Measurements from ENCODE around the gene MYO9A. TPM values are rescaled to one million over a fixed set of nuclear protein-coding genes. Genes with fewer than 3 reads are reported as not detected.

MYO9A gene
- polyA plus RNA-seq (2011; rRNA removed) (14.3 and 15.2 TPM in 2 replicates), polyA minus RNA-seq (2011; rRNA and poly(A)+ RNA removed) (61.5 and 62.7 TPM in 2 replicates)

- no peaks in the 10 kb centered on the region for H3K27me3 ChIP-seq (ENCODE audit: control insufficient read depth, insufficient read depth, low read length)
- peak within 1 kb of the TSS; percentile 99 for H3K27ac ChIP-seq (ENCODE audit: low read depth, low read length)
- CTCF ChIA-PET, result interaction anchor here (1.0 kb wide), 1 partner anchor 109 kb away, joined by 3 read pairs; no protein-coding TSS in a partner anchor
- peak; percentile 96 for DNase-seq (ENCODE audit: low read depth, low spot score)
- H3K9me3 ChIP-seq (ENCODE audit: control insufficient read depth, insufficient read depth, low read length), result no peaks in the 10 kb centered on the region
- TF ChIP-seq CTCF (IDR thresholded peaks at IDR 0.05; ENCODE audit: low read depth, low read length), result no peak
- POLR2A ChIA-PET, result interaction anchor here (0.6 to 1.3 kb wide), 8 partner anchors 9 to 208 kb away, joined by 3 to 6 read pairs (median 3); no protein-coding TSS in a partner anchor
- peak within 1 kb of the TSS; percentile 98 for H3K4me3 ChIP-seq (ENCODE audit: low read depth, low read length)
Measured at GRCh38 chr15:72118017-72118978, at the start of gene MYO9A, which contains the start of gene SENP8. MYO9A (minus strand) TSS chr15:72118150; CDS start chr15:72046563, 71,587 bp downstream. SENP8 (plus strand) TSS chr15:72118403; CDS start chr15:72139624, 21,221 bp downstream.

- DNase-seq (ENCODE audit: low read depth, low spot score), result no peak
- Histone ChIP-seq H3K27me3 (ENCODE audit: control insufficient read depth, insufficient read depth, low read length) (peaks cover 42% of the 10 kb centered on the region), H3K4me3 (ENCODE audit: low read depth, low read length) (no peak overlapping the region), H3K9me3 (ENCODE audit: control insufficient read depth, insufficient read depth, low read length) (no peaks in the 10 kb centered on the region; the same call in 1 of the 2 replicates), H3K27ac (ENCODE audit: low read depth, low read length) (no peak overlapping the region)
- CTCF ChIA-PET, result no interaction called here
- TF ChIP-seq CTCF (IDR thresholded peaks at IDR 0.05; ENCODE audit: low read depth, low read length), result no peak
- POLR2A ChIA-PET, result no interaction called here
Measured at GRCh38 chr15:72167445-72167844, 49.5 kb upstream of the MYO9A start.

GRCh38 chr15:72166716-72167417 is 48.9 kb upstream of the MYO9A start:
- Histone ChIP-seq H3K9me3 (ENCODE audit: control insufficient read depth, insufficient read depth, low read length) (no peaks in the 10 kb centered on the region; the same call in 1 of the 2 replicates), H3K27ac (ENCODE audit: low read depth, low read length) (no peak overlapping the region), H3K27me3 (ENCODE audit: control insufficient read depth, insufficient read depth, low read length) (peaks cover 42% of the 10 kb centered on the region), H3K4me3 (ENCODE audit: low read depth, low read length) (no peak overlapping the region)
- CTCF ChIA-PET, result no interaction called here
- POLR2A ChIA-PET, result no interaction called here
- no peak for TF ChIP-seq CTCF (IDR thresholded peaks at IDR 0.05; ENCODE audit: low read depth, low read length)
- no peak for DNase-seq (ENCODE audit: low read depth, low spot score)

- CTCF ChIA-PET, result no interaction called here
- TF ChIP-seq CTCF (IDR thresholded peaks at IDR 0.05; ENCODE audit: low read depth, low read length), result no peak
- DNase-seq (ENCODE audit: low read depth, low spot score), result no peak
- H3K27me3 ChIP-seq (ENCODE audit: control insufficient read depth, insufficient read depth, low read length), result peaks cover 34% of the 10 kb centered on the region
- H3K4me3 ChIP-seq (ENCODE audit: low read depth, low read length), result no peak overlapping the region
- no peak overlapping the region for H3K27ac ChIP-seq (ENCODE audit: low read depth, low read length)
- H3K9me3 ChIP-seq (ENCODE audit: control insufficient read depth, insufficient read depth, low read length), result no peaks in the 10 kb centered on the region
- POLR2A ChIA-PET, result no interaction called here
Measured at GRCh38 chr15:72163719-72164118, 45.8 kb upstream of the MYO9A start.

Measured in AG04450 (cell line).